HG03280 (cell line): Measurements from ENCODE around the gene ARHGEF3.

Experiments used
- ATAC-seq: cut with Tn5 transposase; IDR thresholded peaks from one replicate; pipeline ENCODE4 v1.9.1; 2021; ENCODE audit warnings: mild to moderate bottlenecking, moderate library complexity; ENCODE audit not compliant: unreplicated experiment

Gene ARHGEF3

GRCh38 chr3:56823421-56823926 is 21.7 kb upstream of the ARHGEF3 start:
- no peak for ATAC-seq

- ATAC-seq, result no peak
Observed at GRCh38 chr3:56822501-56822900, 20.8 kb upstream of the ARHGEF3 start.

DNA sequence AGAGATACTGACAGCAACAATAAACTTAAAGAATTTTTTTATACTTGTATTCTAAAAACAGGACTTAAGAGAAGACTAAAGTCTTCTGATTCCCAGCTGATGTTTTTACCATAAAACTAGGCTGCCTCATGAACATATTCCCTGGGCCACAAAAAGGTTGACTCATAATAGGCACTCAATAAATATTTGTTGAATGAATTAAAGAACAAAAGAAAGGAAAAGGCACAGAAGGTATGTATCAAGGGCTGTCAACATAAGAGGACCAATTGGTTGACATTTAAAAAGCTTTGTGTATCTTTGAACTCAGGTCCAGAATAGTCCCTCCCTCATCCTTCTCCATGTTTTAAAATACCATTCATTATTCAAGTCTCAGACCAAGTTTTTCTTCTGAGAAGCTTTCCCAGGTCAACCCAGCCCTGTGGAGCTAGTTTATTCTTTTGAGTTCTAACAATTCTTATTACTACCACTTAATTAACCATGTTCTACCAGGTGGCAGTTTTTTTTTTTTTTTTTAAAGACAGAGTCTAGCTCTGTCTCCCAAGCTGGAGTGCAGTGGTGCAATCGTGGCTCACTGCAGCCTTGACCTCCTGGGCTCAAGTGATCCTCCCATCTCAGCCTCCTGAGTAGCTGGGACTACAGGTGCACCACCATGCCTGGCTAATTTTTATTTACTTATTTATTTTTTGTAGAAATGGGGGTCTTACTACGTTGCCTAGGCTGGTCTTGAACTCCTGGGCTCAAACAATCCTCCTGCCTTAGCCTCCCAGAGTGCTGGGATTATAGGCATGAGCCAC is 17.5 kb upstream of the ARHGEF3 start:
- ATAC-seq, result no peak

DNA sequence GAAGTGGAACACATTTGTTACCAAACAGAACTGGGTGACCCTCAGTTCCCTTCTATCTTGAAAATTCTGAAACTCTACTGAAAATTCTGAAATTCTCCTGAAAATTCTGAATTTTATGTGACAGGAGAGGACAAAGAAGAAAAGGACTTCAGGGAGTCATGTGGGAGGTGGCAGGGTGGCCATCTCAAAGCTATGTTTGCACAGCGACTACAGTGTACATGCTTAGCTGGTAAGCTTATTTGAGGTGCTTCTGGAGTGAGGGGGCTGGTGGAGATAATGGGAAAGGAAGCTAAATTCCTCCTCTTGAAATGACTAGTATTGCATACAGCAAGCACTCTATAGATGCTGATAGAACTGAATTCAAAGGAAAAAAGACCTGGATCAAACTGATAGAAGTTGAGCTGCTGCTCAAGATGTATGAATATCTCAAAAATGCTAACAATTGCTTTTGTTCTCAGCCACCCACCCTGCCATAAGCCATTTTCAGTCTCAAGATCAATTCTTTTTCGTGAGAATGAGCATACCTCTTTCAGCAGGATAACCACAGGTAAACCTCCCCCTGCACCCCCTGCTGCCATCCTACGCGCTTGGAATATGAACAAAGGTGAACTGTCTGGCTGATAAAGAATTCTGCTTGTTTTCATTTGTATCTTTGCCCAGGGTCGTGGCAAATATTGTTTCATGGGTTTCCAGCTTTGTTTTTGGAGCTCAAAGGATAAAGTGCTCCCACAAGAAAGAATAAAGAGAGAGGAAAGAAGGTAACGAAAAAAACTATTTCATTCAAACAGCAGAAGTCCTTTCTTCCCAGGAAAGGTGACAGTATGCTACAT is 16.6 kb upstream of the ARHGEF3 start:
- ATAC-seq, result no peak

DNA sequence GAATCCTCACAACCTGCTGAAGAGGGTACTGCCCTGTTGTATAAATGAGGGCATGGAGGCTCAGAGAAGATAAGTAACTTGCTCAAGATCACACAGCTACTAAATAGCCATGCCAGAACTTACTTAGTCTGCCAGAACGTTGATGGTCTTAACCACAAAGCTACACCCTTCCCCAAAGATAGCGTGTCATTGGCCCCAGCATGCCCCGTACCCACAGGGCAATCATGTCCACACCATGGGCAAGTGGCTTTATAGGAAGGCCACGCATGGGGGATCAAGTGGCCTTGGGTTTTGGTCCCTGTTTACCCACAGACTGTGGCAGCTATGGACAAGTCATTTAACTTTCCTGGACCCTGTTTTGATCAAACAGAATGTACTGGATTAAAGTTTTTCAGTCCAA is 15.9 kb upstream of the ARHGEF3 start:
- ATAC-seq, result no peak

- no peak for ATAC-seq
Observed at GRCh38 chr3:56816061-56816460, 14.3 kb upstream of the ARHGEF3 start.

DNA sequence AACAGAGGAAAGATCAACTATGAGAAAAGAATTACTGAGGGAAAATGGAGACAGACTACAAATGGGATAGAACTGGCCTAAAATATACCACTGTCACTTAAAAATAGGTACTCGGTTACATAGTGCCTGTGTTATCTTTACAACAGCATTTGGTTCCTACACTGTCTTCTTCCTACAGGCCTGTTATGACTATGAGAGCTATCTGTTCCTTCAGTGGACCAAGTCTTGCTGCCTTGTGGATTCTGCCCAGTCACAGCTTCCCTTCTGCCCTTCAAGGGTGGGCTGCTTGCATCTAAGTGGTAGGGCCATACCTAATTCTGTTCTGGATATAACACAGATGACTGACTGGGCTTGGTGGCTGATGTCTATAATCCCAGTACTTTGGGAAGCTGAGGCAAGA is 13.8 kb upstream of the ARHGEF3 start:
- no peak for ATAC-seq

DNA sequence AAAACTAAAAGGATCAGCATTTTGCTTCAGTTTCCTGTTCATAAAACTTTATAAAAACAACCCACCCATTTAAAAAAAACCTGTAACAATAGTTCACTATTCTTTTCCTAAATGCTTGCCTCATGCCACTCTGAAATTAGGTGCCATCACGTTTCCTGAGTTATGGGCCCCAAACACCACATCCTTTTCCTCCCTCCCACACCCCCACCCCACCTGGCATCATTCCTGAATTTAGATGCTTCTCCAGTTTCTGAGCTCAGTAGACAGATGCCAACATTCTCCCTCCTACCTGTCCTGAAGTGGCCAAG is 11.9 kb upstream of the ARHGEF3 start:
- no peak for ATAC-seq

GRCh38 chr3:56812754-56813652 is 11.3 kb upstream of the ARHGEF3 start:
- no peak for ATAC-seq

GRCh38 chr3:56811546-56812202 is 9.9 kb upstream of the ARHGEF3 start:
- no peak for ATAC-seq

- no peak for ATAC-seq
Observed at GRCh38 chr3:56810577-56811545, 9.1 kb upstream of the ARHGEF3 start.

DNA sequence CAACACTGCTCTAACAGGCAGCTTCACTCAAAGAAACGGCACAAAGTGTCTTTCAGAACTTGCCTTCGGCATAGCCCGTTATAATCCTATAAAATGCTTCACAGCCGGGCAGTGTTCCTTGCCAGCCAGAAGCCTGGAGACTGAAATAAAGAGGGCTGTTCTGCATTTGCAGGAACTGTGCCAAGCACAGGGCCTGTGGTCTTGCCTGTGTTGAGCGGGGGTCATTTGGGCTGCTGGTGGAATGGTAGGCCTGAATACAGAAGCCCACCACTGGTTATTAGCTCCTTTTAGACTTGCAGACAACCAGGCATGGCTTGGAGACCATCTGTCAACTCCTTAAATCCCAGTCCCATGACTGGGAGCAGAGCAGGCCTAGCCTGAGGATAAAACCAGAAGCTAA is 4.7 kb upstream of the ARHGEF3 start:
- ATAC-seq, result no peak

DNA sequence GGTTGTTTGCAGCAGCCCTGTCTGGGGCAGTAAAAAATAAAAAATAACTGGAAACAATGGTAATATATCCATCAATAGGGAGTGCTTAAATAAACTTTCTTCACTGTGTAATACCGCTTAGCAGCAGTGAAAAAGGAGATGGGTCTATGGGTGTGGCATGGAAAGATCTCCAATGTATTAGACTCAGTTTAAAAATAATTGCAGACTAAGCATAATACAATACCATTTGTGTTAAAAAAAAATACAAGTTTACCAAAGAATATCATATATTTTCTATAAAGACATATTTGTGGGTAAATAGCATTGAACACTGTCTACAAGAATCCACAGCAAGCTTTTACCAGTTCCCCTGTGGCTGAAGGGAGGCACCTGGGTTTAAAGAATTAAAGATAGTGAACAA is 1.0 kb upstream of the ARHGEF3 start:
- no peak for ATAC-seq

DNA sequence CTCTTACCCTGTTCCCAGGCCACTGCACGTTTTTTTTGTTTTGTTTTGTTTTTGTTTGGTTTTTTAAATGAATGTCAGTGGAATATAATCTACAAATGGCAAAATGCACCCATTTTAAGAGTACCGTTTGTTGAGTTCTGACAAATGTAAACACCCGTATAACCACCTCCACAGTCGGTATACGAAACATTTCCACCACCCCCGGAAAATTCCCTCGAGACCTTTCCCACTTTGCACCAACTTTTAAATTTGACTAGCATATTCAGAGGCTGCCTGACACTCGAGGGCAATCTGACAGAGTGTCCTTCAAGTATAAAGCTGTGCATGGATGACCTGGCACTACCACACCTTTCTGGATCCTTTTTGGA is 613 bp upstream of the ARHGEF3 start:
- no peak for ATAC-seq

DNA sequence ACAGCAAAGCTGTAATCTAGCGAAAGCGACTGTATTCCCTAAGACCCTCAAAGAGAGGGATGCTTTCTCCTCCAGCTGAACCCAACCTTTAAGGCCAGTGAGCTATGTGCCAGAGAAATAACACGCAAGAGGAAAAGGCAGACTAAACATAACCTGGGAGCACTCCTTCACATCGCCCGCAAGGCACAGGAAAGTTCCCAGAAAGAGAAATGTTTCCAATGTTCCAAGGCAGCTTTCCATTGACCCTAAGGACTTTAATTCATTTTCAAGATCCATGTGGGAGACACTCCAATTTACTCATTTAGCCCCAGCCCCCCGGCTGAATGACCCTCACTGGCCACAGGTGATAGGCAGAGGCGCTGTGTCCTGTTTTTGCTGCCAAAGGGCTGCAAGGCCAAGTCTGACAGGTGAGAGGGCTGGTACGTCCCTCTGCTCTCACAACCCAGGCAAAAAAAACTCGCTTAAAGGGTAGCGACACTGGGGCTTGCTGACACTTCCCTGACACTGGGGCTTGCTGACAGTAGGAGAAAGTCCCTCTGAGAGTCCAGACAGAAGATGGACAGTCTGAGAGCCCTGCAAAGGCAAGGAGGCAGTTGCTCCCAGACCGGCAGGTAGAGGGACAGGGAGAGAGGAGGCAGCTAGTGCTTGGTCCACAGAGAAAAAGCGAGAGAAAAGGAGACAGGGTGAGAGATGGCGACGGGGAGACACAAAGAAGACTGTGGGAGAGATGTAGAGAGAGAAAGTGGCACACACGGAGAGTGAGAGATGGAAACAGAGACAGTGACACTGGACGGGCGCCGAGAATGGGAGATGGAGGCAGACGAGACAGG is 702 bp downstream of the ARHGEF3 start:
- ATAC-seq, result no peak

- no peak for ATAC-seq
Observed at GRCh38 chr3:56800130-56800831, 1.5 kb downstream of the ARHGEF3 start.

DNA sequence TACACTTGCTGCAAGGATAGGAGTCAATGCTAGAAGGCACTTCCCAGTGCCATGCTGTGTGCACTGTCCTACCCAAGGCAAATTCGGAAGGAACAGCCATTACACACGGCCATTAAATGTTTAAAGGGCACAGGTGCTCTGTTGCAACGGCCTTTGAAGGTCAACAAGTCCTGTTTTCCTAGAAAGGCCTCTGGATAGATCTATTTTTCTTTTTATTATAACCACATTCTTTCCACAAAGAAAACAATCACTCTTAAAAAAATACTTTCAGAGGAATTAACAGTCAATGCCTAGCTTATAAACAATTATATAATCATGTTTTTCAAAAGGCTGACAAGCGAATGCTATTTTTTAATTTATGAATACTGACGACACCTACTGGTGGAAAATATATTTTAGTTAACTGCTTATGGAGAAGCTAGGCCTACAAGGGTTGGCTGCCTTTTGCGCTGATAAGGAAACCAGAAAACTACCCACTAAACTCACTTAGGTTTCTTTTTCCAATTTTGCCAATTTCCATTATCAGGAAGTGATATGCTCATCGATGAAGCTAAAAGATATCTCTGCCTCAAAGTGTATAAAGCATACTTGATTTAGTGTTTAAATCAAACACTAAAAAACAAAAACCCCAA is 2.4 kb downstream of the ARHGEF3 start:
- ATAC-seq, result no peak

- ATAC-seq, result no peak
Observed at GRCh38 chr3:56796996-56797395, 4.8 kb downstream of the ARHGEF3 start.
